T-helper 2 cell treated with Interferon-gamma antibody and Interleukin-4, amounts not matched to agents 100 ng/mL and 5 ng/mL, for 36 hours (primary cell): Measurements from ENCODE around the gene ZNF148. TPM values are rescaled to one million over a fixed set of nuclear protein-coding genes. Genes with fewer than 3 reads are reported as not detected.

ENCODE experiments used
- intact Hi-C: fragments of 100-400 bp; cut with micrococcal nuclease; formaldehyde crosslinking; loops from one replicate; pipeline ENCODE4 v1.15.1; 2023
- total RNA-seq: library from RNA; stranded (reverse); gene quantifications from 2 replicates; pipeline ENCODE4 v1.2.3, GENCODE V29; 2022

ZNF148 gene
- total RNA-seq, 1 donor from 2014 or later, result 42.2 TPM

- intact Hi-C loops, result no loop called here
Observed at GRCh38 chr3:125334675-125335560, 40.2 kb downstream of the ZNF148 start.

- intact Hi-C loops, result no loop called here
Observed at GRCh38 chr3:125332504-125332903, 42.6 kb downstream of the ZNF148 start.

GRCh38 chr3:125331243-125331642, 43.9 kb downstream of the ZNF148 start:
- intact Hi-C loops, result no loop called here

GRCh38 chr3:125326957-125327356, 48.2 kb downstream of the ZNF148 start:
- intact Hi-C loops, result no loop called here

GRCh38 chr3:125325746-125326145, 49.4 kb downstream of the ZNF148 start:
- intact Hi-C loops, result no loop called here

- intact Hi-C loops, result no loop called here
Observed at GRCh38 chr3:125324341-125324740, 50.8 kb downstream of the ZNF148 start.

GRCh38 chr3:125322917-125323316, 52.2 kb downstream of the ZNF148 start:
- intact Hi-C loops, result no loop called here

- intact Hi-C loops, result no loop called here
Observed at GRCh38 chr3:125322166-125322565, 53.0 kb downstream of the ZNF148 start.

- intact Hi-C loops, result loop anchor here (1.0 kb wide), 1 partner anchor 26 kb away; no protein-coding TSS in a partner anchor
Observed at GRCh38 chr3:125319765-125320164, 55.4 kb downstream of the ZNF148 start.

GRCh38 chr3:125318871-125319270, 56.3 kb downstream of the ZNF148 start:
- intact Hi-C loops, result loop anchor here (1.0 kb wide), 1 partner anchor 26 kb away; no protein-coding TSS in a partner anchor

GRCh38 chr3:125318167-125318865, 56.8 kb downstream of the ZNF148 start:
- intact Hi-C loops, result no loop called here

GRCh38 chr3:125317761-125318160, 57.4 kb downstream of the ZNF148 start:
- intact Hi-C loops, result no loop called here

GRCh38 chr3:125316949-125317348, 58.2 kb downstream of the ZNF148 start:
- intact Hi-C loops, result no loop called here

- intact Hi-C loops, result no loop called here
Observed at GRCh38 chr3:125316246-125316645, 58.9 kb downstream of the ZNF148 start.

- intact Hi-C loops, result loop anchor here (5.0 kb wide), 2 partner anchors 44 to 261 kb away; no protein-coding TSS in a partner anchor
Observed at GRCh38 chr3:125313060-125313635, 62.0 kb downstream of the ZNF148 start.

GRCh38 chr3:125310623-125311081, 64.5 kb downstream of the ZNF148 start:
- intact Hi-C loops, result loop anchor here (1.0 to 5.0 kb wide), 3 partner anchors 47 to 258 kb away; partner anchors contain the start of gene ZNF148

- intact Hi-C loops, result no loop called here
Observed at GRCh38 chr3:125309476-125309875, 65.6 kb downstream of the ZNF148 start.

- intact Hi-C loops, result no loop called here
Observed at GRCh38 chr3:125306620-125307019, 68.5 kb downstream of the ZNF148 start.

GRCh38 chr3:125302932-125303331, 72.2 kb downstream of the ZNF148 start:
- intact Hi-C loops, result no loop called here

GRCh38 chr3:125300416-125300815, 74.7 kb downstream of the ZNF148 start:
- intact Hi-C loops, result no loop called here

- intact Hi-C loops, result no loop called here
Observed at GRCh38 chr3:125294411-125294810, 80.7 kb downstream of the ZNF148 start.

- intact Hi-C loops, result no loop called here
Observed at GRCh38 chr3:125292015-125292414, 83.1 kb downstream of the ZNF148 start.
